Prostate gland (tissue), 2 donors: ENCODE data around the gene MCCC2.

Experiments
- CTCF ChIP-seq, 4 experiments: fragments of 200-600 bp in 2 of 4; fragments of 450-650 bp in 2 of 4; sonication (generic) in 2 of 4; IDR thresholded peaks; 1 replicate in 3 of 4; 2 replicates in 1 of 4; pipeline ENCODE4 v1.5.1; 2016 to 2019; ENCODE audit warnings: antibody characterized with exemption in 4 of 4, mild to moderate bottlenecking in 2 of 4, moderate library complexity in 2 of 4
- POLR2A ChIP-seq: fragments of 450-650 bp; IDR thresholded peaks from one replicate; pipeline ENCODE4 v1.6.1; 2016; ENCODE audit warnings: antibody characterized with exemption, mild to moderate bottlenecking

GRCh38 chr5:71677977-71678376 is 90.8 kb downstream of the MCCC2 start:
- no peak for TF ChIP-seq CTCF (IDR thresholded peaks at IDR 0.05)
- TF ChIP-seq POLR2A: no peak
